ENCODE measurements around the gene NPAS3.

DNA sequence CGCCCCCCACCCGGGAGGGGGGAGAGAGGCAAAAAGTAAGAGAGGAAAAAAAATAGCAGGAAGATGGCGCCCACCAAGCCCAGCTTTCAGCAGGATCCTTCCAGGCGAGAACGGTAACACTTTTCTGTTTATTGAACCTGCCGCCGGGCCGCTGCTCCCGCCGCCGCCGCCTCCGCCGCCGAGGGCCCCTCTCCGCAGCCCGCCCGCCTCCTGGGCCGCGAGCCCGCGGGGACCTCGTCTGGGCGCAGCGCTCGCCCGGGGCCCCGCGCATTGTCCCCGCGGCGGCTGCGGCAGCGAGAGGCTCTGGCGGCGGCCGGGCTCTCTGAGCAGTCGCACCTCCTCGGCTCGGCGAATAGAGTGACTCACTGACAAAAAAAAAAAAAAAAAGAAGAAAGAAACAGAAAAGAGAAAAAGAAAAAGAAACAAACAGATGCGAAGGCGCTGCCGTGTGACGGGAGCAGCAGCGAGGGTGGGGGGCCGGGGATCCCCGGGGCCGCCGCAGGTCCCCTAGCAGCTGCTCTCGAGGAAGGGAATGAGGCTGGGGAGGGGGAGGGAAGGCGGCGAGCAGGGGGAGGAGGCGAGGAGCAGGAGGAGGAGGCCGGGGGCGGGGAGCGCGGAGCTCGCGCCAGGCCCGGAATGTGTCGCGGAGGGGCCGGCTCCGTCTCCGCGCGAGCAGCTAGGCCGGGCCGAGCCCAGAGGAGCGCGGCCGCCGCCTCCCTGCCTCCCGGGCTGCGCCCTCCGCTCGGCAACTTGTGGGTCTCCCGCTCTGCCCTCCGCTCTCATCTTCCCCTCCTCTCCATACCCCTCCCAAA, 781 bp downstream of the NPAS3 start:
- TF ChIP-seq, protein P1, sequence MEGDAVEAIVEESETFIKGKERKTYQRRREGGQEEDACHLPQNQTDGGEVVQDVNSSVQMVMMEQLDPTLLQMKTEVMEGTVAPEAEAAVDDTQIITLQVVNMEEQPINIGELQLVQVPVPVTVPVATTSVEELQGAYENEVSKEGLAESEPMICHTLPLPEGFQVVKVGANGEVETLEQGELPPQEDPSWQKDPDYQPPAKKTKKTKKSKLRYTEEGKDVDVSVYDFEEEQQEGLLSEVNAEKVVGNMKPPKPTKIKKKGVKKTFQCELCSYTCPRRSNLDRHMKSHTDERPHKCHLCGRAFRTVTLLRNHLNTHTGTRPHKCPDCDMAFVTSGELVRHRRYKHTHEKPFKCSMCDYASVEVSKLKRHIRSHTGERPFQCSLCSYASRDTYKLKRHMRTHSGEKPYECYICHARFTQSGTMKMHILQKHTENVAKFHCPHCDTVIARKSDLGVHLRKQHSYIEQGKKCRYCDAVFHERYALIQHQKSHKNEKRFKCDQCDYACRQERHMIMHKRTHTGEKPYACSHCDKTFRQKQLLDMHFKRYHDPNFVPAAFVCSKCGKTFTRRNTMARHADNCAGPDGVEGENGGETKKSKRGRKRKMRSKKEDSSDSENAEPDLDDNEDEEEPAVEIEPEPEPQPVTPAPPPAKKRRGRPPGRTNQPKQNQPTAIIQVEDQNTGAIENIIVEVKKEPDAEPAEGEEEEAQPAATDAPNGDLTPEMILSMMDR (IDR thresholded peaks at IDR 0.05): no peak
- no peak for TF ChIP-seq POLR2A (IDR thresholded peaks at IDR 0.05)
